GM13977 (cell line): ENCODE measurements around the gene NPDC1.

Source experiments
- DNase-seq: peaks from one replicate; pipeline ENCODE4 v3.0.0; 2012; ENCODE audit warnings: low spot score
- CTCF ChIP-seq: IDR thresholded peaks from 2 replicates; pipeline ENCODE4 v1.5.1; 2012; ENCODE audit warnings: mild to moderate bottlenecking, control low read depth; ENCODE audit not compliant: insufficient read depth; ENCODE audit errors: extremely low read depth, missing control alignments
- in situ Hi-C: fragments of 300-500 bp; cut with MboI; formaldehyde crosslinking; loops from one replicate; pipeline ENCODE4 v1.12.0; 2022; ENCODE audit warnings: low sequenced_read_pairs, low pct_unique_long_range_greater_than_20kb, mixed read lengths, inconsistent platforms; ENCODE audit not compliant: unreplicated experiment

Gene NPDC1

GRCh38 chr9:137068539-137069507 is 22.8 kb upstream of the NPDC1 start:
- in situ Hi-C loops: no loop called here
- TF ChIP-seq CTCF: no peak
- no peak for DNase-seq

GRCh38 chr9:137067860-137068538 is 22.0 kb upstream of the NPDC1 start:
- DNase-seq: peak; percentile 92
- peak; percentile 86 for TF ChIP-seq CTCF
- in situ Hi-C loops: no loop called here

GRCh38 chr9:137066096-137066861 is 20.3 kb upstream of the NPDC1 start:
- in situ Hi-C loops: no loop called here
- no peak for TF ChIP-seq CTCF
- DNase-seq: no peak

- in situ Hi-C loops: no loop called here
- TF ChIP-seq CTCF: no peak
- DNase-seq: no peak
These were observed 19.5 kb upstream of the NPDC1 start for GRCh38 chr9:137065336-137065967.

GRCh38 chr9:137064880-137065164 is 18.8 kb upstream of the NPDC1 start:
- in situ Hi-C loops: no loop called here
- TF ChIP-seq CTCF: no peak
- DNase-seq: no peak

GRCh38 chr9:137064027-137064879 is 18.3 kb upstream of the NPDC1 start:
- DNase-seq: peak; percentile 76
- in situ Hi-C loops: no loop called here
- TF ChIP-seq CTCF: peak; percentile 96
